Erythroblast (primary cell): ENCODE measurements around the gene NCCRP1.

ENCODE experiments used
- GATA1 ChIP-seq: IDR thresholded peaks from 2 replicates; pipeline ENCODE4 v1.6.1; 2011; ENCODE audit warnings: low read depth, mild to moderate bottlenecking, control low read depth, low read length, moderate library complexity
- POLR2A ChIP-seq: IDR thresholded peaks from 2 replicates; pipeline ENCODE4 v1.6.1; 2011; ENCODE audit warnings: mild to moderate bottlenecking, low read length

- TF ChIP-seq POLR2A (no peak), GATA1 (no peak)
These were observed 29.1 kb upstream of the NCCRP1 start for GRCh38 chr19:39167461-39168257.
